SK-N-SH (cell line): ENCODE measurements around the gene RBP5.
A peak's percentile ranks its signal among the peaks of the same experiment; 100 is the strongest.

ENCODE experiments used
- EP300 ChIP-seq, 2 experiments: IDR thresholded peaks; 2 replicates each; pipeline versions ENCODE4 v1.4.0 to v1.6.1; 2012; ENCODE audit warnings: borderline replicate concordance in 1 of 2, low read depth in 1 of 2, low read length in 1 of 2
- JUND ChIP-seq: IDR thresholded peaks from 2 replicates; pipeline ENCODE4 v1.4.0; 2012
- MXI1 ChIP-seq: IDR thresholded peaks from 2 replicates; pipeline ENCODE4 v1.6.1; 2012; ENCODE audit warnings: mild to moderate bottlenecking, low read depth, low read length, improper control_type of control experiment
- NFIC ChIP-seq: IDR thresholded peaks from 2 replicates; pipeline ENCODE4 v1.4.0; 2012; ENCODE audit warnings: borderline replicate concordance
- NRF1 ChIP-seq: IDR thresholded peaks from 2 replicates; pipeline ENCODE4 v1.6.1; 2012; ENCODE audit warnings: low read depth, mild to moderate bottlenecking, low read length
- POLR2AphosphoS5 ChIP-seq: IDR thresholded peaks from 2 replicates; pipeline ENCODE4 v1.6.1; 2012; ENCODE audit warnings: low read depth, low read length
- RCOR1 ChIP-seq: fragments of 150-350 bp; IDR thresholded peaks from 2 replicates; pipeline ENCODE4 v1.6.1; 2017; ENCODE audit warnings: antibody characterized with exemption, low read length
- TF ChIP-seq, protein P1 (sequence below): fragments of 200-600 bp; sonication (generic); IDR thresholded peaks from 2 replicates; pipeline ENCODE4 v1.6.1; 2017; ENCODE audit warnings: antibody characterized with exemption, mild to moderate bottlenecking, moderate library complexity

DNA sequence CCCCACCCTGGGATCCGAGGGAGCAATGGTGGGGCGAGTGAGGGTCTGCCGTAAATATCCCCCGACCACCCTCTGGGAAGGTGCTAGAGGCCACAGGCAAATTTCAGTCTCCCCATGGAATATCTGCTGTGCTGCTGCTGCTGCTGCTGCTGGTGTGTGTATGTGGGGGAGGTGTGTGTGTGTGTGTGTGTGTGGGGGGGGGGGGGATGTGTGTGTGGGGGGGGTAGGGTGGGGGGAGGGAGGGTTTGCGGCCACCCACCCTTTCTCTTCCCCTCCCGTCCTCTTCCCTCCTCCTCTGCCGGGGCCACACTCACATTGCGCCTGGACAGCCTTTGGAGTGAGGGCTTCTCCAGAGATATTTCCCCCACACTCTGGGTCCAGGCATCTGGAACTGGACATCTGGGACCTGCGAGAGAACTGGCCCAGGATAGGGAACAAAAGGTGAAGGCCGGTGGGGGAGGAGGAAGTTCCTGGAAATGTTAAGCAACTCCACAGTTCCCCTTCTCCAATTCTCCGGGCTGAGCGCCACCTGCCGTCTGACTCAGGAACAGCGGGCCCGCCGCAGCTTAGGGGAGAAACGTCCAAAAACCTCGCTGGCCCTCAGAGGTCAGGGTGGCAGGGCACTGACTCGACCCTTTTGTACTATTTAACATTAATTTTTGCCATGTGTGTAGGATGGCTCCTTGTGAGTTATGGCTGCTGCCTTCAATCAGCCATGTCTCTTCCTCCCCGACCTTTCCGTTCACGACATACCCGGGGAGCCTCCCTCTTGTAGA, 19.7 kb downstream of the RBP5 start, which contains the start of gene C1RL:
- TF ChIP-seq EP300 (IDR thresholded peaks at IDR 0.05; ENCODE audit: borderline replicate concordance in 1 of 2, low read depth in 1 of 2, low read length in 1 of 2) = no peak; a peak in 1 of 4 replicates
- TF ChIP-seq, protein P1, sequence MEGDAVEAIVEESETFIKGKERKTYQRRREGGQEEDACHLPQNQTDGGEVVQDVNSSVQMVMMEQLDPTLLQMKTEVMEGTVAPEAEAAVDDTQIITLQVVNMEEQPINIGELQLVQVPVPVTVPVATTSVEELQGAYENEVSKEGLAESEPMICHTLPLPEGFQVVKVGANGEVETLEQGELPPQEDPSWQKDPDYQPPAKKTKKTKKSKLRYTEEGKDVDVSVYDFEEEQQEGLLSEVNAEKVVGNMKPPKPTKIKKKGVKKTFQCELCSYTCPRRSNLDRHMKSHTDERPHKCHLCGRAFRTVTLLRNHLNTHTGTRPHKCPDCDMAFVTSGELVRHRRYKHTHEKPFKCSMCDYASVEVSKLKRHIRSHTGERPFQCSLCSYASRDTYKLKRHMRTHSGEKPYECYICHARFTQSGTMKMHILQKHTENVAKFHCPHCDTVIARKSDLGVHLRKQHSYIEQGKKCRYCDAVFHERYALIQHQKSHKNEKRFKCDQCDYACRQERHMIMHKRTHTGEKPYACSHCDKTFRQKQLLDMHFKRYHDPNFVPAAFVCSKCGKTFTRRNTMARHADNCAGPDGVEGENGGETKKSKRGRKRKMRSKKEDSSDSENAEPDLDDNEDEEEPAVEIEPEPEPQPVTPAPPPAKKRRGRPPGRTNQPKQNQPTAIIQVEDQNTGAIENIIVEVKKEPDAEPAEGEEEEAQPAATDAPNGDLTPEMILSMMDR = peak; percentile 83
- TF ChIP-seq RCOR1 = 0 out of 2 replicates have a peak, but pooled peaks have one; percentile 30
- TF ChIP-seq NFIC = no peak
- peak; percentile 49; the same call in 1 of the 2 replicates for TF ChIP-seq POLR2AphosphoS5
- no peak for TF ChIP-seq JUND
- TF ChIP-seq NRF1 = no peak
- no peak for TF ChIP-seq MXI1
